Amygdala (tissue), 56 donors: ENCODE data around the gene TIMM21.

Experiments
- DNase-seq, 56 donors: peaks; one replicate each; lab custom pipeline; 2025; lab: John Stamatoyannopoulos, UW

TIMM21 gene

DNA sequence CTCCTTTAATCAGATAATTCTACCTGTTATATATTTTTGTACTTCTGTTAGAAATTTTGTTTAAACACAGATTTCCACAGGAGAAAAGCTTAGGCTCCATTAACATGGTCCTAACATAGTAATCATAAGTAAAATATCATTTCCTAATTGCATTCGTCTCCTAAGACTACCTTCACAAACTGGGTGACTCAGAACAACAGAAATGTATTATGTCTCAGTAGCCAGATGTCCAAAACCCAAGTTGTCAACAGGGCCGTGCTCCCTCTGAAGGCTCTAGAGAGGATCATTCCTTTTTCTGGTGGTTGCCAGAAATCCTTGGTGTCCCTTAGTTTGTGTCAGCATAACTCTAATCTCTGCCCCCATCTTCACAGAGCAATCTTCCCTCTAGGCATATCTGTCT is 6.1 kb upstream of the TIMM21 start:
- DNase-seq: no peak

DNA sequence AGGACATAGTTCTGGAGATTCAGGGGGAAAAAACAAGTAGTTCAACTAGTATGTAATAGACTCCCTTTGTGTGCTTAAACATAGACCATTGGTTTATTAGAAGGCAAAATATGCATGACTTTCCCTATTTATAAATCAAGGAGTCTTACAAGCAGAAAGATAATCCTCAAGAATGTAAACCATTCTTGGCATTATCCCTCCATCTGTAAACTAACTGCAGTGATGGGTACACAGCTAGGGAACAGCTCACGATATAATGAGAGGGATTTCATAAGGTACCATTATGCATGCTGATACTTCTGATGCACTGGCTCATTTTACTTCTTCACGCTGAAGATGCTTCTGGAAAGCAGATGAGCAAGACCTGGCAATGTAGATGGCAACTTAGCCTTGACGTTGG is 1.6 kb upstream of the TIMM21 start:
- DNase-seq: no peak

DNA sequence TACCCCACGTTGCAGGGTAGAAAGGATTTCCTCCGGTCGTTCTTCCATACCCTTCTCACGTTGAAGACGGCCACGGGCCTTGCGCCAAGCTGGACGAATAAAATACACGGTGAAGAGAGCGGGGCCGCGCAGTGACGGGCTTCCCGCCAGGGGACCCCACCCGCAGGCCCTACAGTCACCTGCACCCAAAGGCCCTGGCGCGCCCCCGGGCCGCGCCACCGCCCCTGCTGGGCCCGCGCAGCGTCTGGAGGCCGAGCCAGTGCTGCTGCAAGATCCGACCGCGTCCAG is 888 bp upstream of the TIMM21 start:
- no peak for DNase-seq

DNA sequence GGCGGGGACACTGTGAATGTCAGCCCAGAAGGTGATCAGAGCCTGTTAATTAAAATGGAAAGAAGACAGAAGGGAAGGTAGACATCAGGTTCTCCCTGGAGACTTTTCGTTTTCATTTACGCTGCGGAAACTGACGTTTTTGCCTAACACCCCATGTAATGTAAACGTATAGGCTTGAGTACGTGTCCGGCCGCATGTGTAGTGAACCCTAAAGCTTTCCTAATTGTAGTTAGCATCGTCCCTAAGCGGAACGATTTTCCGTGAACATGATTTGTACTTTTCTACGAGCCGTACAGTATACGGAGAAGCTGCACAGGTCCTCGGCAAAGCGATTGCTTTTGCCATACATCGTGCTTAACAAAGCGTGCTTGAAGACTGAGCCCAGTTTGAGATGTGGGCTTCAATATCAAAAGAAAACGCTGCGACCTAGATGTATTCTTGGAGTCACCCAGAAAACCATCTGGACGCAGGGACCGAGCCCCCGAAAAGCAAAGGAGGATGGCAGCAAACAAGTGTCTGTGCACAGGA is 284 bp downstream of the TIMM21 start:
- no peak for DNase-seq

DNA sequence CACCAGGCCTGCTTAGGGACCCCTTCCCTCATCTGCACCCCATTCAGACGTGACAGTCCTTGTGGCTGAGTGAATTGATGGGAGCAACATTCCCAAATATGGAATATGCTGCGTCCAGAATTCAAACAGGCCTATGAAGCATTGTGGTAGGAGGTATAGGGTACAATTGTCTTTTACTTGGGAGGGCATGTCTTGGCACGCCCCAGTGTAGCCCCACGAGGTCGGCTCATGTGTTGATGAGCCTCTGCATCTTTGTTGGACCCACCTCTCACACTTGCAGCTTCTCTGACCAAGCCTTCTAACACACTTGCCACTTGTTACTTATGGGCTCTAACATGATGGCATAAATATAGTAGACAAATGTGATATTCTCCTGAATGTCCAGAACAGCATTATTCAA is 1.6 kb downstream of the TIMM21 start:
- no peak for DNase-seq

DNA sequence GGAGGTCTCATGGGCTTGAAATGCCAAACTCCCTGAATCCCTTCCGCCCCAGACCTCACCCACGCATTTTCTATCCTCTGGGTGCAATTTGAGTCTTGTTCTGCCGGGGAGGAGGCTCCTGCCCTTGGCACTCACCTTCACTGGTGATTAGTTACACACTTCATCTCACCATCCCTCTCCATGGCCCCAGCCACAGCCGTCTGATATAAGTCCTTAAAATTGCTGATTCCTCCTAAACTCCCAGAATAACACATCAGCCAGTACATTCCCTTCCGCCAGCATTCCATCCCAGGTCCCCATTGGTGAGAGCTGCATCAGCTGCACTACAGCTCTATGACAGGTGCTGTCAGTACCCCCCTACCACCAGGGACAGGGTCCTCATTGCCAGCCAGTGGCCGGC is 3.9 kb downstream of the TIMM21 start:
- DNase-seq: no peak

DNA sequence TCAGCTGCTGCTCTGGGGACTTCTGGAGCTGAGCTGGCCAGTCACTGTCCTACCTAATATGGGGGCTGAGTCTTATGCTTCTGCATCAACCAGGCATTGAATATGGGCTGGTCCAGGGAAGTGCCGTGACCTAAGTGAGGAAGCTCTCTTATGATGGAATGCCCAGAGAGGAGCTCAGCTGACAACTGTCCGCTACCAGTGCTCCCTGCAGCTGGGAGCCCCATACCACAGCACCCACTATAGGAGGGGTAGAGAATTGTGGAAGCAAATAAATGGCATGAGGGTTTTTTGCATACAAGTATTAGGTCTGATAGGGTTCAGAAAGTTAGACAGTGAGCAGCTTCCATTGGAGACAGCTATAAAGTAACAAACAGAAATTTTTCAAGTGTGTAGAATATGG is 4.5 kb downstream of the TIMM21 start:
- no peak for DNase-seq

DNA sequence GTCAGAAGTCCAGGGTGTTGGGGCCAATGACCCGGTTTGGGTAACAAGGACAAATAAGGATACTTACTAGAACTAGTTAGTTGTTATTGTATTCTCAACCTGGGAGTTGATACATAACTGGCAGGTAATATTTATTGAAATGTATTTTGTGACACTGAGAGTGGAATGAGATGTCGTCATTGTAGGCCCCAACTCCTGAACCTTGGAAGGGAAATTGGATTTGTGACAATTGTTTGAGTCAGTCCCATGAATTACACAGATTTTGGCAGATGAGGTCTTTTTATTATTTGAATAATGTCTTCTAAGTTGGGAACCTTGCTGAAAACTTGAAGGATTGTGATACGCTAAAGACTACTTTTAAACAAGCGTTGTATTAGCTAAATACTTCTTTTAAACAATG is 5.1 kb downstream of the TIMM21 start:
- no peak for DNase-seq

DNA sequence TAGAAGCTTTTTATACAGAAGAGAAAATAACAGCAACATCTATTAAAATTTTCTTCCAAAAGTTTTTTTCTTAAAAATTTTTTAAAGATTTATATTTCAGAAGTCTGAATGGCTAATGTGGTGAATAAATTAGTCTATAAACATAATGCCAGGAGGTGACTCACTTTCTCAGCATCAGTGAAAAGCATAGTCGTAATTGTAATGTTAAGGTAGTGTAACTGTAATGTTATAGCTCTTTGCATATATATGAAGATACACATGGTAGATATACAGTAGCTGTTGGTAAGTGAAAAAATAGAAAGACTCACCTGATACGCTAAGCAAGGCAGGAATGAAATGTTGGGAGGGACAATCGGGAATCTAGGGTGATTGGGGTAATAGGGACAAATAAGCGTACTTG is 5.5 kb downstream of the TIMM21 start:
- DNase-seq: no peak

DNA sequence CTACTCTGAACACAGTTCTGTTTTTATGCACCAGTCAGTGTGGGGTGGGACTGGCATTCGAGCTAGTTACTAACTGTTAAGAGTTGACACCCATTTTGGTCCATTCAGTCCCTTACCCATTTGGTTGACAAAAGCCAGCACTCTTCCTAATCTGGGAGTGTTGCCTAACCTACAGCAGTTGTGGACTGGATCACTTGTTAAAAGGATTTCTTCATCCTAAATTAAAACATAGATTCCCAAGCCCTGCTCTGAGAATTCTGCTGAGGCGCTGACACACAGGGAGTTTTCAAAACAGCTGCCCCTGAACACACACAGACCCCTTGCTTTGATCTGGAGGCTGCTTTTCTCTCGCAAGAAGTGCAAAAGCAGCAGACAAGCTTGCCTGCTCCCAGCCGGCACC is 6.4 kb downstream of the TIMM21 start:
- no peak for DNase-seq

DNA sequence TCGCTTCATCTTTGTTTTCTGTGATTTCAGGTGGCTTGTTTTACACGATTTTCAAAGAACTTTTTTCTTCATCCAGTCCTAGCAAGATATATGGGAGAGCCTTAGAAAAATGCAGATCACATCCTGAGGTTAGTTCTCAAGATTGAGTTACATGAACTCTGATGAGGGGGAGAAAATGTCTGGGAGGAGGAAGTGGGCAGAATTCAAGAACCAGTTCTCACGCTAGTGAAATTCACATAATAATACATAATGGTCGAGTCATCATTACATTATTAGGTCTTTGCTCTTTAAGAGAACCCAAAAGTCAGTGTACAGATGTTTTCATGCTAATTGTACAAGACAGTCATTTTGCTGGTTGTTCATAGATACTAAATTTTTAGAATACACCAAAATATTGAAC is 7.0 kb downstream of the TIMM21 start:
- DNase-seq: no peak

DNA sequence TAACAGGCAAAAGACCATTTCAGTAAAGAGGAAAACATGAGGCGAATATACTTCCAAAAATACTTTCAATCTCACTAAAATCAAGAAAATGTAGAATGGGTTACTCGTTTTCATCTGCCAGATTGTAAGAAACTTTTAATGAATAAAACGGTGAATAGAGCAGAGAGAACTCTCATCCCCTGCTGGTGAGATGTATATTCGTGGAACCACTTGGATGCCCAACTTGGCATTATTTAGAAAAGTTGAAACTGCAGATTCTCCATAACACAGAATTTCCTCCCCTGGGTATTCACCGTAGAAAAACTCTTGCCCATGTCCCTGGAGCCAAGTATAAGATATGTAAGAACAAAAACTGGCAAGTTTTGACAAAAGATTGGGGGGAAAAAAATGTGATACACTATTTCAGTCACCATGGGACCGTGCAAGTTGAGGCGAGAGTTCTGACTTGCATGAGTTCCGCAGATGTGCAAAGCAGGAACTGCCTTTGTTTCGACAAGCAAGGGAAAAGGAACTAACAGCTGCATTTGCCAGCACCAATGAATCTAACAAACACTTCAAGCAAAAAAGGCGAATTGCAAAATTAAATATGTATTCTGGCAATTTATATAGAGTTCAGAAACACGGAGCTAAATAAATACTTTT is 14.8 kb downstream of the TIMM21 start:
- DNase-seq: no peak

DNA sequence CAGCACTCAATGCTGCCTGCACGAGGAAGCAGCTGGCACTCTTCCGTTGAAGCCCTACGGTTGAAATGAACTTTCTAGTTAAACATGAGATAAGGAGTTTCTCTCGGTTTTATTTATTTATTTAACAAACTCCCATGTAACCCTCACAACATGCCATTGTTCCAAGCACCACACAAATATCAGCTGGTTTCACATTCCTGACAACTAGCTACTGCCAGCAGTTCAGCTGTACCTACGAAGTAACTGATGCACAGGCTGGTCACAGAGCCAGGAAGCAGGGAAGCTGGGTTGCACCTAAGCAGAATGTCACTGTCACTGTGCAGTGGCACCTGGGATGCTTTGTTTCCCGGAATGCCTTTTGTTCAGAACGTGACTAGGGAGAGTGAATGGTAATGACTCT is 18.1 kb downstream of the TIMM21 start:
- no peak for DNase-seq

DNA sequence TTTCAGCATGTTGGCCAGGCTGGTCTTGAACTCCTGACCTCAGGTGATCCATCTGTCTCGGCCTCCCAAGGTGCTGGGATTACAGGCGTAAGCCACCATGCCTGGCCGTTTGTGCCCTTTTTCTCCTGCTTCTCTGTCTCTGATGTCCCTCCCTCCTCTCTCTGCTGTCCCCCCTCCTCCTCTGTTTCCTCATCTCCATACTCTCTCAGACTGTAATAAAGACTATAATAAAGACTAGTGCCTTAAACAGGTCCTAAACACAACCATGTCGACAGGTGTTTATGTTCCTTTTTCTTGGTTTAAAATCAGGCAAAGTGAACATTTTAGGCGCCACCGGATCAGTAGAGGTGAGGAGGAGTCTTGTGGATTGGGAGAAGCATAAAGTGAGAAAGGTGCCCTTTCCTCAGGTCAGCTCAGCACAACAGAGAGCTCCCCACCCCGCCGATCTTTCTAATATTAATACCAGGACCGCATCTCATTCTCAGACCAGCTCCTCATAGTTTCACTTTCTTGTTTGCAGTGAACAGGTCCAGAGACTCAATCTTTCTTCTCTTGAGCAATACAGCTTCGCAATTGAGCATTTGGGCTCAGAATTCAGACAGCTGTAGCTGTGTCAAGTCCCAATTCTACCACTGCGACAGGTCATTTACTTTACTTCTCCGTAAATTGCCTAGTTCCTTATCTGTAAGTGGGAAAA is 23.7 kb downstream of the TIMM21 start:
- no peak for DNase-seq

DNA sequence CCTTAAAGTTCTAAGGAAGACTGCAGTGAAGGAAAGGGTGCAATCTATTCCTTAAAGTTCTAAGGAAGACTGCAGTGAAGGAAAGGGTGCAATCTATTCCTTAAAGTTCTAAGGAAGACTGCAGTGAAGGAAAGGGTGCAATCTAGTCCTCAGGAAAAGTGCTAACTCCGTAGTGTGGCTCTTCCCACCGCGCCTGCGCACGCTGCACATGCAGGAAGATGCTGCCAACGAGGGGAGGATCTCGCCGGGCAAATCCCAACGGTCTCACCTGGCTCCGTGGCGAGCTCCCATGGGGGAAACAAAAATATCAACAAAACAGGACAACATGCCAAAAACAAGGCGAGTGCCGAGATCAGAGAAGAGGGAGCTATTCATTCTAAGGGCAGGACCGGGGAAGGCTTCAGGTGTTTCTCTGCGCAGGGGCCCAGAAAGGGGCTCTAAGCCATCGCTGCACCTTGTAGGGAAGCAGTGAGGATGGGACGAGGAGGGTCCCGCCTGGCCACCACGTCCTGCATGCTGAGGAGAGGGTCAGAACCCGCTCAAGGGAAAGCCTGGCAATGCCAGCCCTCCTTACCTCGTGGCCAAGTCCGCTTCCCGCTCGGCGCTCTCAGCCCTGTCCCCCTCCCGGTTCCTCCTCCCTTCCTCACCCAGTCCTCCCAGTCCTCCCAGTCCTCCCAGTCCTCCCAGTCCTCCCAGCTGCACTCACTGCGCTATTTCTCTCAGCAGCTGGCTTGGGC is 24.5 kb downstream of the TIMM21 start:
- DNase-seq: no peak

DNA sequence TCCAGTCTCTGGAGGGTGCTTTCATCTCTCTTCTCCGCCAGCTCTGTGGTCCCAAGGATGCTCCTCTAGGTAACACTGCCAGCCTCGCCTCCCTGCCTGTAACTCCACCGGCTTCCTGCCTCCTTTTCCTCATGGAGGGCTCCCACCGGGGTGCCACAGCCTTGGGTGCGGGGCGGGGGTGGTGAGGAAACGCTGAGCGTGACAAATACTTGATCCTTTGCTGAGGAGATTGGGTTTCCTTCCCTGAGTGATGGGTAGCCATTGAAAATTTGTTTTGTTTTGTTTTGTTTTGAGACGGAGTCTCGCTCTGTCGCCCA is 25.1 kb downstream of the TIMM21 start:
- no peak for DNase-seq

DNA sequence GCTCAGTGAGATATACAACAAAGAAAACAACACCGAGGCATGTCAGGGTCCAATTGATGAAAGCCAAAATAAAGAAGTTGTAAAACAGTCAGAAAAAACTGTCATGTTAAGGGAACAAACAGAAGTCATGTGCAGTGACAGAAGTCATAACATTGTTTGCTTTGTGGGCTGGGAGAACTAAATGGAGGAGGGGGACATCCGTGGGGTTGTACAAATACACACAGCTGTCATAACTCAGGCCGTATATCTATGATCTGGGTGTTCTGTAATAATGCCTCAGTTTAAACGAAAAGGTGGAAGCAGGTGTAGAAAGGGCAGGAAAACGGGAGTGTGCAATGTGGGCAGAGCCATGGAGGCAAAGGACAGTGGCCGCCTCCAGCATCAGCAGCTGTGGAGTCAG is 27.3 kb downstream of the TIMM21 start:
- DNase-seq: no peak

DNA sequence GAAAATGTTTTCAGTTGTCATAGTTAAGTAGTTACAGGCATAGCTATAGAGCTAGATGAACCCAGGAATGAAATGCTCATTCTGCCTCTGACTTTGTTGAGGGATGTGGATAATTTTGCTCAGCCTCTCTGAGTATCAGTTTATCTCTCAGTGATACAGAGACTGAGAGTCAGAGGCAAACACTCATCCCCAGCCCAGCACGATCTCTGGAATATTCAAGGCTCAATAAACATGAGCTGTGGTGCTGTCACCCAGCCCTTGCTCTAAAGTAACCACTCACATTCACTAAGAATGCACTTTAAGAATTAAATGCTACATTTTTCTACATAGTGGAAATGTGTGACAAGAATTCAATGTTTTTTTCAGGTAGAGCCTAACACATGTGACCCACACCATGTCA is 30.6 kb downstream of the TIMM21 start:
- no peak for DNase-seq

DNA sequence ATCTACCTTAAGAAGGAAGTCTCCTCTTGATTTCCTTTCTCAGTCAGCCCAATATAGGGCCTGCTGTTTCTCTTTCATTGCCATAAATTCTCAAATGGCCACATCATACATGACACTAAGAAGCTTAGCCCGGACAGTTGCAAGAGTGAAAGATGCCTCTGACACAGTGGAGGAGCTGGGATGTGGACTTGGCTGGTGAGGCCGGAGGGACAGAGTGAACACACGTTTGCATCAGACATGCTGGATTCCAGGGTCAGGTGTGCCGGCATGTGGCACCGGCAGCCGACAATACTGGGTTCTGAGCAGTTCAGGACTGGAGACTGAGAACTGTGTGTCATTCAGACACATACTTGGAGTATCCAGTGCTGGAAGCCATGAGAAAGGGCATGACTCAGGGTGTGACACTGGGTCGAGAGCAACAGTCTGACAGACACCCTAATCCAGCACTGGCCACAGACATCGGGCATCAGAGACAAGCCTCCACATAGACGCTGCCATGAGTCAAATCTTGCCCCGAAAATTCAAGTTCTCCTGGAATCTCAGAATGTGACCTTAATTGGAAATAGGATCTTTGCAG is 31.4 kb downstream of the TIMM21 start:
- no peak for DNase-seq

DNA sequence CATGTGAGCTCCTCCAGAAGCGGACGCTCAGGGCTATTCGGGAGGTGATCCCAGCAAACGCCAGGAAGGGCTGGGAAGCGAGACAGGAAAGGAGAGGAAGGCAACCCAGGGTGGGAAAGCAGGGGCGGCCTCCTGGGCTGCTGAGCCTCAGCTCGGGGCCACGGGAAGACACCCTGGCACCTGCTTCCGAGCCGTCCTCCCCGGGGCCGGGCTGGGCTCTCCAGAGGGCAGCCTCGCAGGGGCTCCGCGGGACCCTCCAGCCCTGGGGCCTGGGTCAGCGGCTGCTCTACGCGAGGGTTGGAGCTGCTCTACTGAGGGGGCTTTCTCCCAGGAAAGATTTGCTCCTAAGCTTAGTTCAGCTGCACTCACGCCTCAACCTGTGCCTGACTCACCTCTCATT is 34.0 kb downstream of the TIMM21 start:
- DNase-seq: no peak

DNA sequence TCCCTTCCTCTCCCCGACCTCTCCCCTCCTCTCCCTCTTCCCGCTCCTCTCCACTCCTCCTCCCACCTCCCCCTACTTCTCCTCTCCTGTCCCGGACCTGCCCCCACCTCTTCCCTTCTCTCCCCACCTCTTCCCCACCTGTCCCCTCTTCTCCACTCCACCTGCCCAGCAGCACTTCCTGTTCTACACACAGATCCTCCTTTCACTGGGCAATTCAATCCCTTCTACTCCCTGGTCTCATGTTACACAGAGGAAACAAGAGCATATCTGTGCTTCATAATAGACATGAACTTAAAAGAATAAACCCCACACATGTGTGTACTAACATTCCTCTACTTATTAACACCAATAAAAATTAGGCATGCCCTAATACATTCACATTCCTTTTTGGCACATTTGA is 34.8 kb downstream of the TIMM21 start:
- no peak for DNase-seq

DNA sequence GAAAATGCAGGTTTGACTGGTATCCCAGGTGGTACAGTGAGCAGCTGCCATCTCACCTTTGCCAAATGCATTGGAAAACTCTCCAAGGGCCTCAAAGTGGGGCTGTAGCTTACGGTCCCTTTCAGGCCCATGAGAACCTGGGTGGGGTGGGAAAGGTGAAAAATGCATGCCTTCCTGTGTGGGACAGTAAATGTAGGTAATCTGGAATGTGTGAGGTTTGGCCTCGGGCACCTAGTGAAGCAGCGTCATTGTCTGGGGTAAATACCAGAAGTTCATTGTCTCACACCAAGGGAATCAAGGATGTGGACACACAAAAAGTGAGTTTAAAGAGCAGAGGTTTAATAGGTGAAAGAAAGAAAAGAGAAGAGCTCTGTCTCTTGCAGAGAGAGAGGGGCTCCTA is 36.6 kb downstream of the TIMM21 start:
- no peak for DNase-seq
